ENCODE results near the gene C1orf174.

- TF ChIP-seq CTCF (IDR thresholded peaks at IDR 0.05) (no peak), POLR2A (IDR thresholded peaks at IDR 0.05) (no peak)
Measured at GRCh38 chr1:3858231-3858981, 41.7 kb downstream of the C1orf174 start.

Data from body of pancreas (tissue), 4 donors.